Measurements from ENCODE around the gene SLC9A1. TPM values are rescaled to one million over a fixed set of nuclear protein-coding genes. Genes with fewer than 3 reads are reported as not detected.

SLC9A1 gene
- total RNA-seq, 2 donors from 2014 or later: 63.6 to 99.6 TPM

GRCh38 chr1:27111626-27112573 lies 43.0 kb downstream of the SLC9A1 start:
- Histone ChIP-seq H3K36me3 (no peaks in the 10 kb centered on the region), H3K4me3 (no peak overlapping the region), H3K9ac (ENCODE audit: low read depth in 2 of 2, low read length in 2 of 2) (peak overlapping the region in 1 of 2 donors; percentile 59), H3K9me3 (no peaks in the 10 kb centered on the region), H3K27me3 (no peaks in the 10 kb centered on the region), H3K4me1 (peaks cover 28% of the 10 kb centered on the region), H3K27ac (peak overlapping the region; percentile 24)
- peak; percentile 35 for TF ChIP-seq CTCF (IDR thresholded peaks at IDR 0.05)
- peak; percentile 77 for DNase-seq
- intact Hi-C loops (cut with DNase I): loop anchor here (5.0 kb wide), 2 partner anchors 40 to 85 kb away; no protein-coding TSS in a partner anchor

GRCh38 chr1:27109103-27109822 lies 45.7 kb downstream of the SLC9A1 start:
- no peaks in the 10 kb centered on the region for H3K27me3 ChIP-seq
- H3K9me3 ChIP-seq: no peaks in the 10 kb centered on the region
- no peak overlapping the region for H3K4me3 ChIP-seq
- peaks cover 10% of the 10 kb centered on the region for H3K4me1 ChIP-seq
- no peak for TF ChIP-seq CTCF (IDR thresholded peaks at IDR 0.05)
- intact Hi-C loops (cut with DNase I): no loop called here
- peak; percentile 59 for DNase-seq
- no peak overlapping the region for H3K9ac ChIP-seq (ENCODE audit: low read depth in 2 of 2, low read length in 2 of 2)
- H3K27ac ChIP-seq: no peak overlapping the region
- no peaks in the 10 kb centered on the region for H3K36me3 ChIP-seq

GRCh38 chr1:27108588-27108987 lies 46.3 kb downstream of the SLC9A1 start:
- Histone ChIP-seq H3K36me3 (no peaks in the 10 kb centered on the region), H3K4me3 (no peak overlapping the region), H3K27ac (no peak overlapping the region), H3K27me3 (no peaks in the 10 kb centered on the region), H3K9ac (ENCODE audit: low read depth in 2 of 2, low read length in 2 of 2) (no peak overlapping the region), H3K4me1 (peaks cover 10% of the 10 kb centered on the region), H3K9me3 (no peaks in the 10 kb centered on the region)
- no peak for TF ChIP-seq CTCF (IDR thresholded peaks at IDR 0.05)
- intact Hi-C loops (cut with DNase I): no loop called here
- no peak for DNase-seq

GRCh38 chr1:27106561-27107323 lies 48.2 kb downstream of the SLC9A1 start:
- no peak for DNase-seq
- H3K27me3 ChIP-seq: no peaks in the 10 kb centered on the region
- TF ChIP-seq CTCF (IDR thresholded peaks at IDR 0.05): no peak
- H3K4me1 ChIP-seq: peaks cover under 1% of the 10 kb centered on the region
- no peak overlapping the region for H3K27ac ChIP-seq
- H3K9me3 ChIP-seq: no peaks in the 10 kb centered on the region
- no peak overlapping the region for H3K4me3 ChIP-seq
- intact Hi-C loops (cut with DNase I): no loop called here
- no peak overlapping the region for H3K9ac ChIP-seq (ENCODE audit: low read depth in 2 of 2, low read length in 2 of 2)
- no peaks in the 10 kb centered on the region for H3K36me3 ChIP-seq

- Histone ChIP-seq H3K9me3 (no peaks in the 10 kb centered on the region), H3K4me1 (no peaks in the 10 kb centered on the region), H3K27me3 (no peaks in the 10 kb centered on the region), H3K4me3 (no peak overlapping the region), H3K36me3 (no peaks in the 10 kb centered on the region), H3K27ac (no peak overlapping the region), H3K9ac (ENCODE audit: low read depth in 2 of 2, low read length in 2 of 2) (no peak overlapping the region)
- intact Hi-C loops (cut with DNase I): no loop called here
- DNase-seq: no peak
- no peak for TF ChIP-seq CTCF (IDR thresholded peaks at IDR 0.05)
Measured at GRCh38 chr1:27105018-27105417, 49.9 kb downstream of the SLC9A1 start.

Measured in colonic mucosa (tissue), 4 donors.